WTC11 (cell line): Measurements from ENCODE around the gene EWSR1. TPM values are rescaled to one million over a fixed set of nuclear protein-coding genes. Genes with fewer than 3 reads are reported as not detected.
"Not testable (repeated sequence)": the region's sequence is repeated elsewhere in the genome, so short reads cannot be mapped to it uniquely, and the experiment has no call there.

Source experiments
- ATAC-seq: fragments of 200-7000 bp; cut with Tn5 transposase; 2 replicates; pipeline ENCODE4 v1.10.0; 2021; ENCODE audit warnings: mild to moderate bottlenecking, moderate library complexity
- CTCF ChIA-PET: fragments of 300-600 bp; sonication (Branson Sonifier 250); formaldehyde crosslinking; loops from one replicate; lab custom pipeline; 2021; ENCODE audit warnings: antibody characterized with exemption; lab: Charles Lee
- POLR2A ChIA-PET: fragments of 350-600 bp; sonication (Branson Sonifier 250); formaldehyde crosslinking; loops from one replicate; lab custom pipeline; 2021; ENCODE audit warnings: antibody characterized with exemption; lab: Charles Lee
- DNase-seq: peaks from one replicate; pipeline ENCODE4 v3.0.0; 2021; ENCODE audit warnings: low spot score
- H3K27ac Mint-ChIP-seq: 2 replicates; pipeline ENCODE4 v1.8.0; 2021; ENCODE audit warnings: mixed read lengths
- H3K27me3 Mint-ChIP-seq: 2 replicates; pipeline ENCODE4 v1.8.0; 2021; ENCODE audit warnings: low read depth, mild to moderate bottlenecking, moderate library complexity, mixed read lengths
- H3K36me3 Mint-ChIP-seq: 2 replicates; pipeline ENCODE4 v1.8.0; 2021; ENCODE audit warnings: mixed read lengths
- H3K4me1 Mint-ChIP-seq: 2 replicates; pipeline ENCODE4 v1.8.0; 2022; ENCODE audit warnings: mixed read lengths
- H3K4me3 Mint-ChIP-seq: 2 replicates; pipeline ENCODE4 v1.8.0; 2021; ENCODE audit warnings: mild to moderate bottlenecking, moderate library complexity, mixed read lengths
- H3K9me3 Mint-ChIP-seq: 2 replicates; pipeline ENCODE4 v1.8.0; 2021; ENCODE audit warnings: mixed read lengths
- FOXP1 ChIP-seq: sonication (generic); formaldehyde crosslinking; IDR thresholded peaks from 2 replicates; pipeline ENCODE4 v1.8.0; 2022; ENCODE audit warnings: missing genetic modification reagents, mild to moderate bottlenecking, moderate library complexity, borderline replicate concordance
- GABPB1 ChIP-seq: sonication (generic); formaldehyde crosslinking; IDR thresholded peaks from 2 replicates; pipeline ENCODE4 v1.8.1; 2023; ENCODE audit warnings: mild to moderate bottlenecking, missing genetic modification reagents
- JUN ChIP-seq: sonication (generic); formaldehyde crosslinking; IDR thresholded peaks from 2 replicates; pipeline ENCODE4 v1.8.0; 2023; ENCODE audit warnings: mild to moderate bottlenecking, missing genetic modification reagents
- MYBL2 ChIP-seq: sonication (generic); formaldehyde crosslinking; IDR thresholded peaks from 2 replicates; pipeline ENCODE4 v1.8.1; 2023; ENCODE audit warnings: mild to moderate bottlenecking, moderate library complexity, missing genetic modification reagents
- NFATC4 ChIP-seq: fragments of 250-450 bp; sonication (Bioruptor Pico); IDR thresholded peaks from 2 replicates; pipeline ENCODE4 v1.9.0; 2021; ENCODE audit warnings: mild to moderate bottlenecking
- OVOL2 ChIP-seq: fragments of 250-450 bp; sonication (Bioruptor Pico); IDR thresholded peaks from 2 replicates; pipeline ENCODE4 v1.9.0; 2021; ENCODE audit warnings: mild to moderate bottlenecking, borderline replicate concordance
- SMAD4 ChIP-seq: sonication (generic); formaldehyde crosslinking; IDR thresholded peaks from 2 replicates; pipeline ENCODE4 v1.8.0; 2022; ENCODE audit warnings: mild to moderate bottlenecking, missing genetic modification reagents
- SP1 ChIP-seq: sonication (generic); formaldehyde crosslinking; conservative IDR thresholded peaks from 2 replicates; pipeline ENCODE4 v1.8.1; 2022; ENCODE audit warnings: missing genetic modification reagents
- TEAD4 ChIP-seq: sonication (generic); formaldehyde crosslinking; IDR thresholded peaks from 2 replicates; pipeline ENCODE4 v1.8.0; 2022; ENCODE audit warnings: mild to moderate bottlenecking, missing genetic modification reagents
- TP53 ChIP-seq: sonication (generic); formaldehyde crosslinking; IDR thresholded peaks from 2 replicates; pipeline ENCODE4 v1.8.1; 2023; ENCODE audit warnings: mild to moderate bottlenecking, missing genetic modification reagents
- ZNF121 ChIP-seq: sonication (generic); formaldehyde crosslinking; IDR thresholded peaks from 2 replicates; pipeline ENCODE4 v1.8.0; 2023; ENCODE audit warnings: missing genetic modification reagents
- ZNF317 ChIP-seq: sonication (generic); formaldehyde crosslinking; IDR thresholded peaks from 2 replicates; pipeline ENCODE4 v1.8.1; 2023; ENCODE audit warnings: low read depth, mild to moderate bottlenecking, moderate library complexity, missing genetic modification reagents, borderline replicate concordance
- ZNF416 ChIP-seq: fragments of 250-450 bp; sonication (Bioruptor Pico); IDR thresholded peaks from 2 replicates; pipeline ENCODE4 v1.9.0; 2021; ENCODE audit warnings: mild to moderate bottlenecking, inconsistent platforms
- total RNA-seq: library from RNA; stranded (reverse); gene quantifications from 3 replicates; pipeline ENCODE4 v1.2.3, GENCODE V29; 2021
- TF ChIP-seq, protein P1 (sequence below): sonication (generic); formaldehyde crosslinking; IDR thresholded peaks from 2 replicates; pipeline ENCODE4 v1.8.0; 2022; ENCODE audit warnings: mild to moderate bottlenecking, missing genetic modification reagents
- TF ChIP-seq, protein P2 (sequence below): sonication (generic); formaldehyde crosslinking; IDR thresholded peaks from 2 replicates; pipeline ENCODE4 v1.8.1; 2023; ENCODE audit warnings: mild to moderate bottlenecking, missing genetic modification reagents, borderline replicate concordance
- TF ChIP-seq, protein P3 (sequence below): sonication (generic); formaldehyde crosslinking; IDR thresholded peaks from 2 replicates; pipeline ENCODE4 v1.8.0; 2023; ENCODE audit warnings: missing genetic modification reagents
- TF ChIP-seq, protein P4 (sequence below): sonication (generic); formaldehyde crosslinking; IDR thresholded peaks from 2 replicates; pipeline ENCODE4 v1.8.0; 2023; ENCODE audit warnings: missing genetic modification reagents, mild to moderate bottlenecking, borderline replicate concordance
- TF ChIP-seq, protein P5 (sequence below): sonication (generic); formaldehyde crosslinking; IDR thresholded peaks from 2 replicates; pipeline ENCODE4 v1.8.0; 2023; ENCODE audit warnings: mild to moderate bottlenecking, missing genetic modification reagents

Gene EWSR1
- total RNA-seq, 1 experiment from 2014 or later = 377 TPM

- H3K4me3 Mint-ChIP-seq = no peak overlapping the region
- H3K9me3 Mint-ChIP-seq = no peaks in the 10 kb centered on the region
- no peaks in the 10 kb centered on the region for H3K36me3 Mint-ChIP-seq
- H3K27ac Mint-ChIP-seq = no peak overlapping the region
- ATAC-seq (no peak), DNase-seq (no peak)
- CTCF ChIA-PET = interaction anchor here (1.1 to 3.0 kb wide), 4 partner anchors 16 to 65 kb away, joined by 3 to 13 read pairs (median 4); no protein-coding TSS in a partner anchor
- H3K27me3 Mint-ChIP-seq = no peaks in the 10 kb centered on the region
- H3K4me1 Mint-ChIP-seq = peaks cover 26% of the 10 kb centered on the region
- POLR2A ChIA-PET = no interaction called here
- TF ChIP-seq, protein P1, sequence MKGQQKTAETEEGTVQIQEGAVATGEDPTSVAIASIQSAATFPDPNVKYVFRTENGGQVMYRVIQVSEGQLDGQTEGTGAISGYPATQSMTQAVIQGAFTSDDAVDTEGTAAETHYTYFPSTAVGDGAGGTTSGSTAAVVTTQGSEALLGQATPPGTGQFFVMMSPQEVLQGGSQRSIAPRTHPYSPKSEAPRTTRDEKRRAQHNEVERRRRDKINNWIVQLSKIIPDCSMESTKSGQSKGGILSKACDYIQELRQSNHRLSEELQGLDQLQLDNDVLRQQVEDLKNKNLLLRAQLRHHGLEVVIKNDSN (CRISPR knock-in tag) = no peak
- TF ChIP-seq FOXP1 (CRISPR knock-in tag) = no peak
- no peak for TF ChIP-seq GABPB1 (CRISPR knock-in tag)
- TF ChIP-seq ZNF317 = no peak
- TF ChIP-seq JUN = no peak
- no peak for TF ChIP-seq TEAD4 (CRISPR knock-in tag)
- TF ChIP-seq, protein P2, sequence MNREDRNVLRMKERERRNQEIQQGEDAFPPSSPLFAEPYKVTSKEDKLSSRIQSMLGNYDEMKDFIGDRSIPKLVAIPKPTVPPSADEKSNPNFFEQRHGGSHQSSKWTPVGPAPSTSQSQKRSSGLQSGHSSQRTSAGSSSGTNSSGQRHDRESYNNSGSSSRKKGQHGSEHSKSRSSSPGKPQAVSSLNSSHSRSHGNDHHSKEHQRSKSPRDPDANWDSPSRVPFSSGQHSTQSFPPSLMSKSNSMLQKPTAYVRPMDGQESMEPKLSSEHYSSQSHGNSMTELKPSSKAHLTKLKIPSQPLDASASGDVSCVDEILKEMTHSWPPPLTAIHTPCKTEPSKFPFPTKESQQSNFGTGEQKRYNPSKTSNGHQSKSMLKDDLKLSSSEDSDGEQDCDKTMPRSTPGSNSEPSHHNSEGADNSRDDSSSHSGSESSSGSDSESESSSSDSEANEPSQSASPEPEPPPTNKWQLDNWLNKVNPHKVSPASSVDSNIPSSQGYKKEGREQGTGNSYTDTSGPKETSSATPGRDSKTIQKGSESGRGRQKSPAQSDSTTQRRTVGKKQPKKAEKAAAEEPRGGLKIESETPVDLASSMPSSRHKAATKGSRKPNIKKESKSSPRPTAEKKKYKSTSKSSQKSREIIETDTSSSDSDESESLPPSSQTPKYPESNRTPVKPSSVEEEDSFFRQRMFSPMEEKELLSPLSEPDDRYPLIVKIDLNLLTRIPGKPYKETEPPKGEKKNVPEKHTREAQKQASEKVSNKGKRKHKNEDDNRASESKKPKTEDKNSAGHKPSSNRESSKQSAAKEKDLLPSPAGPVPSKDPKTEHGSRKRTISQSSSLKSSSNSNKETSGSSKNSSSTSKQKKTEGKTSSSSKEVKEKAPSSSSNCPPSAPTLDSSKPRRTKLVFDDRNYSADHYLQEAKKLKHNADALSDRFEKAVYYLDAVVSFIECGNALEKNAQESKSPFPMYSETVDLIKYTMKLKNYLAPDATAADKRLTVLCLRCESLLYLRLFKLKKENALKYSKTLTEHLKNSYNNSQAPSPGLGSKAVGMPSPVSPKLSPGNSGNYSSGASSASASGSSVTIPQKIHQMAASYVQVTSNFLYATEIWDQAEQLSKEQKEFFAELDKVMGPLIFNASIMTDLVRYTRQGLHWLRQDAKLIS (CRISPR knock-in tag) = no peak
Measured at GRCh38 chr22:29218758-29219408, 49.2 kb upstream of the EWSR1 start.

- CTCF ChIA-PET = interaction anchor here (1.1 to 2.0 kb wide), 4 partner anchors 16 to 65 kb away, joined by 3 to 15 read pairs (median 4); no protein-coding TSS in a partner anchor
- not testable (repeated sequence) for DNase-seq
Measured at GRCh38 chr22:29219409-29219782, 48.7 kb upstream of the EWSR1 start.

DNA sequence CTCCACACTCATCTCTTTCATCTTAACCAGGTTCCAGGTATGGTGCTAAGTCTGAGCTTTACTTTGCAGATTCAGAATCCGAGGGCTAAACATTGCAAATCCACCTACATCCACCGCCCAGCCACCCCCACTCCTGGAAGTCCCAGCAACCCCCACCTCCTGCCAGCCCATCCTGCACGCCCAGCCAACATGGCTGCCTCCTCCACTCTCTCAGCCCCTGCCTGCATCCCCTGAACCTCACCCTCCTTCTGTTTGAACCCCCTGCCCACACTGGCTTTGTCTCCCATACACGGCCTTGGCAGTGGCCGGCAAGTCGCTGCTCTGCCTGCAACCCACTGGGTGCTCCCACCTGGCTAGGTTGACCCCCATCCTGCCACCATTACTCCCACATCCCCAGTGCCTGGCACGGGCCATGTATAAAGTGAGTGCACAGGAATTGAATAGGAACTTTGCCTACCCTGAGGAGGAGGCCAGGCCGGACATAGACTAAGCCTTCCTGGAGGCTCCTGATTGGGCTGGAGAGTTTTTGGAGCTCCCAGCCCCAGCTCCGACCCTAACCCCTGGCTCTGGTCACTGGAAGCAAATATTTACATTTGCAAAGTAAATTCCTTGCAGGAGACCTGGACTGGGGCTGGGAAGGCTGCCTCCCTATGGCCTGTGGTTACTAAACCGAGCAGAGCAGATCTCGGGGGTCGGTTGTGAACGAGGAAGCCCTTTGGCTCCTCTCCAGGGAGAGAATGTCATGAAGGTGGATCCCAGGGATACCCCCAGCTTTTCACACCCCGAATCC is 48.0 kb upstream of the EWSR1 start:
- ATAC-seq (peak; percentile 73), DNase-seq (peak; percentile 41)
- POLR2A ChIA-PET = no interaction called here
- H3K9me3 Mint-ChIP-seq = no peaks in the 10 kb centered on the region
- CTCF ChIA-PET = interaction anchor here (1.0 to 2.0 kb wide), 5 partner anchors 14 to 66 kb away, joined by 3 to 15 read pairs (median 5); partner anchors contain the start of gene EMID1
- H3K27ac Mint-ChIP-seq = peak overlapping the region; percentile 41; the same call in 1 of the 2 replicates
- H3K4me1 Mint-ChIP-seq = peaks cover 22% of the 10 kb centered on the region
- H3K36me3 Mint-ChIP-seq = no peaks in the 10 kb centered on the region
- TF ChIP-seq ZNF416 (CRISPR knock-in tag) (no peak), SMAD4 (CRISPR knock-in tag) (no peak), NFATC4 (CRISPR knock-in tag) (no peak), SP1 (CRISPR knock-in tag) (no peak), OVOL2 (CRISPR knock-in tag) (no peak), MYBL2 (CRISPR knock-in tag) (no peak), TP53 (no peak)
- TF ChIP-seq, protein P3, sequence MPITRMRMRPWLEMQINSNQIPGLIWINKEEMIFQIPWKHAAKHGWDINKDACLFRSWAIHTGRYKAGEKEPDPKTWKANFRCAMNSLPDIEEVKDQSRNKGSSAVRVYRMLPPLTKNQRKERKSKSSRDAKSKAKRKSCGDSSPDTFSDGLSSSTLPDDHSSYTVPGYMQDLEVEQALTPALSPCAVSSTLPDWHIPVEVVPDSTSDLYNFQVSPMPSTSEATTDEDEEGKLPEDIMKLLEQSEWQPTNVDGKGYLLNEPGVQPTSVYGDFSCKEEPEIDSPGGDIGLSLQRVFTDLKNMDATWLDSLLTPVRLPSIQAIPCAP (CRISPR knock-in tag) = no peak
- TF ChIP-seq, protein P4, sequence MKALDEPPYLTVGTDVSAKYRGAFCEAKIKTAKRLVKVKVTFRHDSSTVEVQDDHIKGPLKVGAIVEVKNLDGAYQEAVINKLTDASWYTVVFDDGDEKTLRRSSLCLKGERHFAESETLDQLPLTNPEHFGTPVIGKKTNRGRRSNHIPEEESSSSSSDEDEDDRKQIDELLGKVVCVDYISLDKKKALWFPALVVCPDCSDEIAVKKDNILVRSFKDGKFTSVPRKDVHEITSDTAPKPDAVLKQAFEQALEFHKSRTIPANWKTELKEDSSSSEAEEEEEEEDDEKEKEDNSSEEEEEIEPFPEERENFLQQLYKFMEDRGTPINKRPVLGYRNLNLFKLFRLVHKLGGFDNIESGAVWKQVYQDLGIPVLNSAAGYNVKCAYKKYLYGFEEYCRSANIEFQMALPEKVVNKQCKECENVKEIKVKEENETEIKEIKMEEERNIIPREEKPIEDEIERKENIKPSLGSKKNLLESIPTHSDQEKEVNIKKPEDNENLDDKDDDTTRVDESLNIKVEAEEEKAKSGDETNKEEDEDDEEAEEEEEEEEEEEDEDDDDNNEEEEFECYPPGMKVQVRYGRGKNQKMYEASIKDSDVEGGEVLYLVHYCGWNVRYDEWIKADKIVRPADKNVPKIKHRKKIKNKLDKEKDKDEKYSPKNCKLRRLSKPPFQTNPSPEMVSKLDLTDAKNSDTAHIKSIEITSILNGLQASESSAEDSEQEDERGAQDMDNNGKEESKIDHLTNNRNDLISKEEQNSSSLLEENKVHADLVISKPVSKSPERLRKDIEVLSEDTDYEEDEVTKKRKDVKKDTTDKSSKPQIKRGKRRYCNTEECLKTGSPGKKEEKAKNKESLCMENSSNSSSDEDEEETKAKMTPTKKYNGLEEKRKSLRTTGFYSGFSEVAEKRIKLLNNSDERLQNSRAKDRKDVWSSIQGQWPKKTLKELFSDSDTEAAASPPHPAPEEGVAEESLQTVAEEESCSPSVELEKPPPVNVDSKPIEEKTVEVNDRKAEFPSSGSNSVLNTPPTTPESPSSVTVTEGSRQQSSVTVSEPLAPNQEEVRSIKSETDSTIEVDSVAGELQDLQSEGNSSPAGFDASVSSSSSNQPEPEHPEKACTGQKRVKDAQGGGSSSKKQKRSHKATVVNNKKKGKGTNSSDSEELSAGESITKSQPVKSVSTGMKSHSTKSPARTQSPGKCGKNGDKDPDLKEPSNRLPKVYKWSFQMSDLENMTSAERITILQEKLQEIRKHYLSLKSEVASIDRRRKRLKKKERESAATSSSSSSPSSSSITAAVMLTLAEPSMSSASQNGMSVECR = no peak
- TF ChIP-seq, protein P5, sequence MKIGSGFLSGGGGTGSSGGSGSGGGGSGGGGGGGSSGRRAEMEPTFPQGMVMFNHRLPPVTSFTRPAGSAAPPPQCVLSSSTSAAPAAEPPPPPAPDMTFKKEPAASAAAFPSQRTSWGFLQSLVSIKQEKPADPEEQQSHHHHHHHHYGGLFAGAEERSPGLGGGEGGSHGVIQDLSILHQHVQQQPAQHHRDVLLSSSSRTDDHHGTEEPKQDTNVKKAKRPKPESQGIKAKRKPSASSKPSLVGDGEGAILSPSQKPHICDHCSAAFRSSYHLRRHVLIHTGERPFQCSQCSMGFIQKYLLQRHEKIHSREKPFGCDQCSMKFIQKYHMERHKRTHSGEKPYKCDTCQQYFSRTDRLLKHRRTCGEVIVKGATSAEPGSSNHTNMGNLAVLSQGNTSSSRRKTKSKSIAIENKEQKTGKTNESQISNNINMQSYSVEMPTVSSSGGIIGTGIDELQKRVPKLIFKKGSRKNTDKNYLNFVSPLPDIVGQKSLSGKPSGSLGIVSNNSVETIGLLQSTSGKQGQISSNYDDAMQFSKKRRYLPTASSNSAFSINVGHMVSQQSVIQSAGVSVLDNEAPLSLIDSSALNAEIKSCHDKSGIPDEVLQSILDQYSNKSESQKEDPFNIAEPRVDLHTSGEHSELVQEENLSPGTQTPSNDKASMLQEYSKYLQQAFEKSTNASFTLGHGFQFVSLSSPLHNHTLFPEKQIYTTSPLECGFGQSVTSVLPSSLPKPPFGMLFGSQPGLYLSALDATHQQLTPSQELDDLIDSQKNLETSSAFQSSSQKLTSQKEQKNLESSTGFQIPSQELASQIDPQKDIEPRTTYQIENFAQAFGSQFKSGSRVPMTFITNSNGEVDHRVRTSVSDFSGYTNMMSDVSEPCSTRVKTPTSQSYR (CRISPR knock-in tag) = no peak
- H3K4me3 Mint-ChIP-seq = no peak overlapping the region
- no peaks in the 10 kb centered on the region for H3K27me3 Mint-ChIP-seq

More at GRCh38 chr22:29219409-29219782, 48.7 kb upstream of the EWSR1 start:
- H3K36me3 Mint-ChIP-seq, ATAC-seq, H3K27me3 Mint-ChIP-seq, POLR2A ChIA-PET, H3K27ac Mint-ChIP-seq, H3K4me3 Mint-ChIP-seq, H3K9me3 Mint-ChIP-seq: not testable (repeated sequence)
- H3K4me1 Mint-ChIP-seq = peaks cover 26% of the 10 kb centered on the region
- peak; percentile 85 for TF ChIP-seq ZNF121 (CRISPR knock-in tag)
